Adrenal gland (tissue), 12 donors: ENCODE data around the gene CXCL6. TPM values are rescaled to one million over a fixed set of nuclear protein-coding genes. Genes with fewer than 3 reads are reported as not detected.

ENCODE experiments used
- DNase-seq, 7 donors: peaks; one replicate each; pipeline ENCODE4 v3.0.0-alpha.2; 2019 to 2020
- H3K27ac ChIP-seq, 5 donors: fragments of 200-600 bp; sonication (generic) in 4 of 5; 1 replicate in 3 of 5; 2 replicates in 2 of 5; pipeline versions ENCODE4 v1.5.1 to v1.8.0; 2016 to 2020; ENCODE audit warnings: mild to moderate bottlenecking in 1 of 5
- H3K27me3 ChIP-seq: fragments of 200-600 bp; 2 replicates; pipeline ENCODE4 v1.8.0; 2021
- H3K36me3 ChIP-seq, 2 donors: fragments of 200-600 bp; replicated peaks in 1 of 2; 1 replicate in 1 of 2; 2 replicates in 1 of 2; pipeline versions ENCODE4 v1.5.1 to v1.8.0; 2018 to 2022
- H3K4me1 ChIP-seq, 2 donors: fragments of 200-600 bp; replicated peaks in 1 of 2; 1 replicate in 1 of 2; 2 replicates in 1 of 2; pipeline versions ENCODE4 v1.5.1 to v1.8.0; 2018 to 2021
- H3K4me3 ChIP-seq, 4 donors: fragments of 200-600 bp; sonication (generic) in 3 of 4; one replicate each; pipeline ENCODE4 v1.5.1; 2016 to 2018
- H3K9me3 ChIP-seq, 3 donors: fragments of 200-600 bp; sonication (generic) in 1 of 3; replicated peaks in 1 of 3; 1 replicate in 2 of 3; 2 replicates in 1 of 3; pipeline versions ENCODE4 v1.5.1 to v1.8.0; 2016 to 2021
- POLR2A ChIP-seq, 2 donors: fragments of 450-650 bp; IDR thresholded peaks; one replicate each; pipeline ENCODE4 v1.6.1; 2017; ENCODE audit warnings: antibody characterized with exemption in 2 of 2, mild to moderate bottlenecking in 2 of 2, moderate library complexity in 1 of 2
- WGBS, 4 donors: extraction: QIAGEN DNeasy Blood & Tissue Kit in 2 of 4; methylation state at CpG; one replicate each; pipeline versions ENCODE4 v1.1.5 to v1.1.7; 2013 to 2017; 5-methylcytosine and 5-hydroxymethylcytosine counted together
- intact Hi-C, 2 donors: fragments of 100-400 bp; cut with DNase I; formaldehyde crosslinking; loops; one replicate each; pipeline versions ENCODE4 v1.14.1 to v1.15.0; 2022 to 2023
- polyA plus RNA-seq, 3 donors: library from polyadenylated mRNA; stranded (reverse); fragments of 200-250 nt in 2 of 3; fragments of 350-450 nt in 1 of 3; fragmentation: Illumina TruSeq in 1 of 3; extraction: RNeasy Lipid Tissue Mini Kit (QIAGEN cat#74804) in 1 of 3; gene quantifications; one replicate each; pipeline ENCODE4 v1.2.3, GENCODE V29; 2013 to 2014
- total RNA-seq, 9 donors: library from RNA; depleted of rRNA in 4 of 9; stranded (reverse); fragments of >200 nt in 4 of 9; fragments of 120-200 nt in 1 of 9; fragmentation: NEBNext Ultra II Directional in 1 of 9; extraction: Animal tissue kit (Norgen Biotek cat#: 25700) in 1 of 9; gene quantifications; one replicate each; pipeline versions ENCODE4 v1.1.0 to v1.2.4, GENCODE V29; 2013 to 2023
- TF ChIP-seq, protein P1 (sequence below), 6 experiments: fragments of 450-650 bp in 4 of 6; fragments of 200-600 bp in 2 of 6; sonication (generic) in 1 of 6; IDR thresholded peaks; 1 replicate in 5 of 6; 2 replicates in 1 of 6; pipeline versions ENCODE4 v1.5.1 to v1.8.0; 2016 to 2021; ENCODE audit warnings: antibody characterized with exemption in 6 of 6, mild to moderate bottlenecking in 2 of 6, moderate library complexity in 1 of 6
- donor health status: healthy with polysubstance abuse.
- donor health status: Bipolar disorder and iron deficiency.
- donor health status: DM: yes; HTN: yes; CAD: no.
- donor health status: DM: no; HTN: no; CAD: no.
- donor health status: DM: no; HTN: no; CAD: no.
- donor health status: DM: yes; HTN: yes; CAD: no.

Gene CXCL6
- total and polyA plus RNA-seq, 12 donors: 0.07 to 0.41 (median 0.16) TPM; not detected in 8

- Histone ChIP-seq H3K4me3 (no peak overlapping the region), H3K9me3 (no peaks in the 10 kb centered on the region), H3K36me3 (no peaks in the 10 kb centered on the region), H3K27ac (no peak overlapping the region), H3K27me3 (peaks cover 6% of the 10 kb centered on the region), H3K4me1 (no peaks in the 10 kb centered on the region)
- no peak for TF ChIP-seq POLR2A (IDR thresholded peaks at IDR 0.05)
- TF ChIP-seq, protein P1, sequence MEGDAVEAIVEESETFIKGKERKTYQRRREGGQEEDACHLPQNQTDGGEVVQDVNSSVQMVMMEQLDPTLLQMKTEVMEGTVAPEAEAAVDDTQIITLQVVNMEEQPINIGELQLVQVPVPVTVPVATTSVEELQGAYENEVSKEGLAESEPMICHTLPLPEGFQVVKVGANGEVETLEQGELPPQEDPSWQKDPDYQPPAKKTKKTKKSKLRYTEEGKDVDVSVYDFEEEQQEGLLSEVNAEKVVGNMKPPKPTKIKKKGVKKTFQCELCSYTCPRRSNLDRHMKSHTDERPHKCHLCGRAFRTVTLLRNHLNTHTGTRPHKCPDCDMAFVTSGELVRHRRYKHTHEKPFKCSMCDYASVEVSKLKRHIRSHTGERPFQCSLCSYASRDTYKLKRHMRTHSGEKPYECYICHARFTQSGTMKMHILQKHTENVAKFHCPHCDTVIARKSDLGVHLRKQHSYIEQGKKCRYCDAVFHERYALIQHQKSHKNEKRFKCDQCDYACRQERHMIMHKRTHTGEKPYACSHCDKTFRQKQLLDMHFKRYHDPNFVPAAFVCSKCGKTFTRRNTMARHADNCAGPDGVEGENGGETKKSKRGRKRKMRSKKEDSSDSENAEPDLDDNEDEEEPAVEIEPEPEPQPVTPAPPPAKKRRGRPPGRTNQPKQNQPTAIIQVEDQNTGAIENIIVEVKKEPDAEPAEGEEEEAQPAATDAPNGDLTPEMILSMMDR (IDR thresholded peaks at IDR 0.05): no peak
- DNase-seq: no peak
- intact Hi-C loops: no loop called here
- WGBS, 4 donors: 47 to 65% (median 54%) methylated on average over 3 of the region's 3 CpGs
Measured at GRCh38 chr4:73844345-73844744, 7.9 kb downstream of the CXCL6 start.

DNA sequence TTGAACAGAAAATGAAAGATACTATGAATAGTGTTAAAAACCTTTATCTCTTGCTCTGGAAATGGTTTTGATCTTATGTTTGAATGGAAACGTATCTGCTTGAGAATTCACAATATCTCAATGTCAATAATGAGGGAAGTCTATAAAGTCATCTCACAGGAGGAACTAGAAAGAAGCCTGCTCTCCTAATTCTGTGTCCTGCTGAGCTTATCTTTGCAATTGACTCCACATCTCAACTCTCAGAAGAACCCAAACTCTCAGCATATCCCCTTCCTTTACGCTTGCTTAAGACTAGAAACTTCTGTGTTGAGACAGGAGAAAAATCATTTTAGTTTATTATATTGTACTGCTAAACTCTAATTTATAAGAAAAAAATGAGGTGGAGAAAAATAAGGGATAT, 8.3 kb downstream of the CXCL6 start:
- no peaks in the 10 kb centered on the region for H3K4me1 ChIP-seq
- peaks cover 6% of the 10 kb centered on the region for H3K27me3 ChIP-seq
- H3K4me3 ChIP-seq: no peak overlapping the region
- H3K27ac ChIP-seq: no peak overlapping the region
- H3K9me3 ChIP-seq: no peaks in the 10 kb centered on the region
- no peak for DNase-seq
- intact Hi-C loops: no loop called here
- H3K36me3 ChIP-seq: no peaks in the 10 kb centered on the region
- 66 to 71% (median 67%) methylated on average over 2 of the region's 2 CpGs for WGBS, 4 donors
- no peak for TF ChIP-seq POLR2A (IDR thresholded peaks at IDR 0.05)
- TF ChIP-seq, protein P1 (IDR thresholded peaks at IDR 0.05): no peak

- no peak for TF ChIP-seq POLR2A (IDR thresholded peaks at IDR 0.05)
- TF ChIP-seq, protein P1 (IDR thresholded peaks at IDR 0.05): no peak
- intact Hi-C loops: no loop called here
- Histone ChIP-seq H3K9me3 (no peaks in the 10 kb centered on the region), H3K27ac (no peak overlapping the region), H3K36me3 (no peaks in the 10 kb centered on the region), H3K4me1 (no peaks in the 10 kb centered on the region), H3K4me3 (no peak overlapping the region), H3K27me3 (no peaks in the 10 kb centered on the region)
- 69 to 84% (median 77%) methylated on average over 3 of the region's 3 CpGs for WGBS, 4 donors
- DNase-seq: no peak
Measured at GRCh38 chr4:73847526-73848182, 11.2 kb downstream of the CXCL6 start.

GRCh38 chr4:73848183-73848777, 11.8 kb downstream of the CXCL6 start:
- H3K36me3 ChIP-seq: no peaks in the 10 kb centered on the region

More at GRCh38 chr4:73848183-73848777, 11.8 kb downstream of the CXCL6 start:
- no peaks in the 10 kb centered on the region for H3K9me3 ChIP-seq
- H3K27ac ChIP-seq: no peak overlapping the region
- TF ChIP-seq, protein P1 (IDR thresholded peaks at IDR 0.05): no peak
- TF ChIP-seq POLR2A (IDR thresholded peaks at IDR 0.05): no peak
- WGBS, 4 donors: 71 to 82% (median 76%) methylated on average over 1 of the region's 1 CpG
- no peak overlapping the region for H3K4me3 ChIP-seq
- intact Hi-C loops: no loop called here
- H3K4me1 ChIP-seq: no peaks in the 10 kb centered on the region
- DNase-seq: no peak
- H3K27me3 ChIP-seq: no peaks in the 10 kb centered on the region
